OCI-LY1 (cell line): ENCODE data around the gene SIM2.

Experiments used
- EZH2 ChIP-seq: fragments of 200-600 bp; sonication (generic), shearing (Covaris generic); IDR thresholded peaks from 2 replicates; pipeline ENCODE4 v1.8.0; 2017; ENCODE audit warnings: borderline replicate concordance, mixed run types, mild to moderate bottlenecking, antibody characterized with exemption, low read length, moderate library complexity, mixed read lengths
- TF ChIP-seq, protein P1 (sequence below): fragments of 200-600 bp; sonication (generic), shearing (Covaris generic); IDR thresholded peaks from 2 replicates; pipeline ENCODE4 v1.5.1; 2017; ENCODE audit warnings: mild to moderate bottlenecking, antibody characterized with exemption, low read length, moderate library complexity, mixed read lengths

DNA sequence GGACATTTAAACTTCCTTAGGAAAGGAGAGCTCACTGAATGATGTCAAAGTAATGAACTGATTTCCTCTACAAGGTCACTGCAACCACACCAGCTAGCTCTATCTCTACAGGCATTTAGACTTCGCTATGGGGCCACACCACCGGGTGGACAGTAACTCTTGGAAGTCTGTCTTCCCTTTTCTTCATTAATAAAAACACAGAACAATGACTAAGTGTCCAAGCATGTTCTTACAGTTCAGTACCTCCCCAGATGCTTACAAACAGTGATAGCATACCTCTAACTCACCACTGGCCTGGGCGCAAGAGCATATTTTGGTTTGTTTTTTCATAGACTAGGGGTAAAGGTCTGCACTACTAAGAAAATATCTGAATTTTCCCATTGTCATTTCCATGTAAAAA is 54.6 kb downstream of the SIM2 start:
- TF ChIP-seq, protein P1, sequence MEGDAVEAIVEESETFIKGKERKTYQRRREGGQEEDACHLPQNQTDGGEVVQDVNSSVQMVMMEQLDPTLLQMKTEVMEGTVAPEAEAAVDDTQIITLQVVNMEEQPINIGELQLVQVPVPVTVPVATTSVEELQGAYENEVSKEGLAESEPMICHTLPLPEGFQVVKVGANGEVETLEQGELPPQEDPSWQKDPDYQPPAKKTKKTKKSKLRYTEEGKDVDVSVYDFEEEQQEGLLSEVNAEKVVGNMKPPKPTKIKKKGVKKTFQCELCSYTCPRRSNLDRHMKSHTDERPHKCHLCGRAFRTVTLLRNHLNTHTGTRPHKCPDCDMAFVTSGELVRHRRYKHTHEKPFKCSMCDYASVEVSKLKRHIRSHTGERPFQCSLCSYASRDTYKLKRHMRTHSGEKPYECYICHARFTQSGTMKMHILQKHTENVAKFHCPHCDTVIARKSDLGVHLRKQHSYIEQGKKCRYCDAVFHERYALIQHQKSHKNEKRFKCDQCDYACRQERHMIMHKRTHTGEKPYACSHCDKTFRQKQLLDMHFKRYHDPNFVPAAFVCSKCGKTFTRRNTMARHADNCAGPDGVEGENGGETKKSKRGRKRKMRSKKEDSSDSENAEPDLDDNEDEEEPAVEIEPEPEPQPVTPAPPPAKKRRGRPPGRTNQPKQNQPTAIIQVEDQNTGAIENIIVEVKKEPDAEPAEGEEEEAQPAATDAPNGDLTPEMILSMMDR, result no peak
- TF ChIP-seq EZH2, result no peak
